ENCODE measurements around the gene LRTM2.

- TF ChIP-seq CTCF (IDR thresholded peaks at IDR 0.05) (no peak), POLR2A (IDR thresholded peaks at IDR 0.05) (no peak)
Observed at GRCh38 chr12:1848745-1849144, 28.4 kb downstream of the LRTM2 start.
